OCI-M2 (cell line): Measurements from ENCODE around the gene LIMCH1.
"Not testable (repeated sequence)": the region's sequence is repeated elsewhere in the genome, so short reads cannot be mapped to it uniquely, and the experiment has no call there.

Source experiments
- DNase-seq: peaks from one replicate; lab custom pipeline; 2025; ENCODE audit not compliant: unreplicated experiment; lab: John Stamatoyannopoulos, UW

LIMCH1 gene

DNA sequence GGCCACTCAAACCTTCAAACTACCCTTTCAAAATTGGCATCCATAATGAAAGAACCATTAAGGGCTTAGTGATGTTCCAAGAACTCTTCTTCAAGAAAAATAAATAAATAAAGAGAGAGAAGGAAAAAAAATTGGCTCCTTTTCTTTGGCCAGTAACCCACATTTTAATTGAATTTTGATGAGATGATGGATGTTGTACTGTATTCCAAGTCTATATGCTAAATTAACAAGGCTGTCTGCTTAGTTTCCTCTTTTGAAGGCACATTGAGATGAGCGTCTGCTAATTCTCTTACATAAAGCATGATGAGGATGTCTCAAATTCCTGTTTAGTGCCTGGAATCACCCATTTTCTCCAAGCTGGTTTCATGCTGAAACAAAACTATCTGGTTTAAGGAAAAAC, 177.2 kb downstream of the LIMCH1 start:
- DNase-seq: no peak

DNA sequence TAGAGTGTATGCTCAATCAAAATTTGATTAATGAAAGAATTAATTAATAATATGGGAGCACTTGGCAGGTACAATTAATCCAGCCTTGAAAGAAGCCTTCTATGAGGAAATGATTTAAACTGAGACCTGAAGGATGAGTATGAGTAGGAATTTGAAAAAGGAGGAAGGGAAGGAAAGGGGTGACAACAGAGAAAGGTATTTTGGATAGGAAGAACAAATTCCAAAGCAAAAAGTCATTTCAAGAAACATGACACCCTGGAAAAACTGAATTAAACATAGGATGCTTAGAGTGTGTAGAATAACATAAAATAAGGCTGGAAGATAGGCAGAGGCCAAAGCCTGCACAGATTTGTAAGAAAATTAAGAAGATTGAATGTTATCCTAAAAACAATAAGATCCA, 180.9 kb downstream of the LIMCH1 start:
- DNase-seq: no peak

- no peak for DNase-seq
These were observed 181.5 kb downstream of the LIMCH1 start for GRCh38 chr4:41719417-41719816.

DNA sequence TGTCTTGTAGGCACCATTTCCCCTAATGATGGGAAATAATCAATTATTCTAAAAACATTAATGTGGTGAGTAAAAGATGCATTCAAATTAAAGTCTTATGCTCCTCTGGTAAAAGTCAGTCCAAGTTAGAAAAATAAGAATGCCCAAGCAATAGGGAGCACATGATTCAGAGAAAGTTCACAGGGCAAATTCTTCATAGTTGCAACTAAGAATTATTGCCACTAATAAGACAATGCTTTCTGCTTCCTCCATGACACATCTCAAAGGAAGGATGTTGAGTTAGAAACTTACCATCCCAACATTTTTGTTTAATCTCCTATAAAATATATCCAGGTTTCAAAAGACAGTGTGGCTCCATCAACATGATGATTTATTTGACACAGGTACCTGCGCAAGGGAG, 184.2 kb downstream of the LIMCH1 start:
- no peak for DNase-seq

DNA sequence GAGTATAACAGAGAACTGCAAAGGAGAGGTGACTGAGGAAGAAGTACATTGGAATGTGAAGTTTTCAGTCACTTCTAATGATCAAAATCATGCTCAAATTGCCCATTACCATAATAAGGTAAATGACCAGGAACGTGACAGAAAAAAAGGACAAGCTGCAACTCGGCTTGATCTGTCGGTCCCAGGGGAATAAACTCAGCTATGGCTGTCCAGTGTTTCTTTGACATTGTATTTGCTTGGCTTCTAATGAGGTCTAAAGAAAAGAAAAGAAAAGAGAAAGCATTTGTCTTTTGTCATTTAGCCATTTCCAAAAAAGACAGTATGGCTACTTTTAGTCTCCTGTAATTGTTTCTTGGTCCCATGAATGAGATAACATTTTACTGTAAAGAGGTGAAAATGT, 185.3 kb downstream of the LIMCH1 start:
- DNase-seq: no peak

GRCh38 chr4:41725254-41725653, 187.3 kb downstream of the LIMCH1 start:
- DNase-seq: no peak

GRCh38 chr4:41727861-41728572, 190.1 kb downstream of the LIMCH1 start:
- no peak for DNase-seq

- DNase-seq: no peak
These were observed 190.6 kb downstream of the LIMCH1 start for GRCh38 chr4:41728573-41728913.

- DNase-seq: no peak
These were observed 193.7 kb downstream of the LIMCH1 start for GRCh38 chr4:41731569-41732126.

- DNase-seq: no peak
These were observed 196.4 kb downstream of the LIMCH1 start for GRCh38 chr4:41734371-41734770.

DNA sequence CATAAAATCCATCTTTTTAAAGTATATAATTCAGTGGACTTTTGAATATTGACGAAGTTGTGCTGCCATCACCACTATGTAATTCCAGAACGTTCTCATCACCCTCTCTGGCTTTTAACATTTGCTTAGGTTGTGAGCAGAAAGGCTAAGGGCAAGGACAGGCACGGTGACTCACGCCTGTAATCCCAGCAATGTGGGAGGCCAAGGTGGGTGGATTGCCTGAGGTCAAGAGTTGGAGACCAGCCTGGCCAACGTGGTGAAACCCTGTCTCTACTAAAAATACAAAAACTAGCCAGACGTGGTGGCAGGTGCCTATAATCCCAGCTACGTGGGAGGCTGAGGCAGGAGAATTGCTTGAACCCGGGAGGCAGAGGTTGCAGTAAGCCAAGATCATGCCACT, 199.5 kb downstream of the LIMCH1 start:
- not testable (repeated sequence) for DNase-seq

DNA sequence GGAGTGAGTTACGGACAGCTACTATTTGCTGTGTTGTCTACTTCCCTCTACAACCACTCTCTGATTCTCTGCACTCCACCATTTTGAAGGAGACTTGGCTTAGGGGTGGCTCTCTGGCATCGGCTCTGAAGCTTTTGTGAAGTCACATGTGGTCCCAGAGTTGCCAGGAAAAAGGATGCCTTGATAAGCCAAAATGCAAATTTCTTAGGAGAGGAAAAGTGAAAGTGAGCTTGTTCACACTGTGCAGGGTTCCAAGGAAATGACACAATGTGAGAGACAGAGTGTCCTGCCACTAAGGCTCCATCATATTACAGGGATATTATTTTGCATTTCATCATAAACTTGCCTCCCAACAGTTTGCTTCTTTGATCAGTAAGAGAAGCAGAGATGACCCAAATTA, 203.4 kb downstream of the LIMCH1 start:
- no peak for DNase-seq

DNA sequence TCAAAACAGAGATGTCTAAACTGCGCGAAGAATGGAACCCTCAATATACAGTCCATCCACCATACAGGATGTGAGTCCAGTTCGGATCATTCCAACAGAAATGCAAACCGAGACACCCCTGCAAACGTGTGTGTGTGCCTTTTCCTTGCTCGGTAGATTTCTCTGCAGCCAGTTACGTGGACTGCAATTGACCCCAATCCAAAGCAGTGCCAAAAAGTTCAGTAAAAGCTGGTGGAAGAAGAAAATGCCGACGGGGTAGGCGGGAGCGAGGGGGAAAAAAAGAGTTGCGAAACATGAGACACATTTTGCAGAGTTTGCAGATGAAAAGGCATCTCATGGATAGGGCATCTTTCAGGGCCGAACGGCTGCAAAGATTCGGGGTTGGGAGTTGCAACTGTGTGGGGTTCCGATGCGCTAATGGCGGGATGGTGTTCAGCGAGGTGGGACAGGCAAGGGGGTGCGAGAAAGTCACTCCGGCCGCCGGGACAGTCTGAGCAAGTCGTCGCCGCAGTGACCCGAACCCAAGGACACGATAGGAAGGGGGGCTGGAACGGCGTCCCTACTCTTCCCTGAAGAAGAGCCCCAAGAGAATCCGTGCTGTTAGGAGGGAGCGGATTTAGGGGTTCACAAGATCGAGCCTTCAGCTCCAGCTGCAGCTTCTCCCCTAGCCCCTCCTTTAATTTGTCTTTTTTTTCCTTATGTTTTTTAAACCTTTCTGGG, 206.8 kb downstream of the LIMCH1 start:
- no peak for DNase-seq

DNA sequence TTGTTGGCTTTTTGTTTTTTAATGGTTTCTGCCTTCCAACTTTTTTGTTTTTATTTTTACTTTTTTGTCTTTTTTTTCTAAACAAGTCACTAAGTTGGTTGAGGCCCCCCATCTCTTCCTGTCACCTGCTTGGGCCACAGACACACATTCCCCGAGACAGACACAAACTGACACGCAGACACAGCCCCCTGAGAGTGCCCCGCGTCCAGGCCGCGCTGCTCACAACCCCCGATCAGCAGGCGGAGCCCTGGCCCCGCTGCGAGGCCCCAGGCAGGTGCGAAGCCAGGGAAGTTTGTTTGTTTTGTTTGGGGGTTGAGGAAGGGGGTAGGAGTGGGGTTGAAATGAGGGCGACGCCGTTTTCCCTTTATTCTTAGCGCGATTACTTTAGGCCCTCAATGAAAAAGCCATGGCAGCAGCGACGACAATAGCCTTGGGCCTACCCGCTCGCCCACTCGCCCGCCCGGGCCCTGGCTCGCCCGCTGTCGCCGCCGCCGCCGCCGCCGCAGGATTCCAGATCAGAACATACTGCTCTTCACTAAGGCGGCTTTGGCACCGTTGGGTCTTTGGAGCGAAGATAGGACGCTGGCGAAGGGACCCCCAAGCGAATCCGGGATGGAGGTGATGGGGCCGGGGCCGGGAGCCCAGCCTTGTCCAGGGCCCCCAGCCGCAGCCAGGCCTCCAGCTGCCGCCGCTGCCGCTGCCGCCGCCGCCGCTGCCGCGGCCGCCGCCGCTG, 207.5 kb downstream of the LIMCH1 start:
- no peak for DNase-seq

- no peak for DNase-seq
These were observed 208.1 kb downstream of the LIMCH1 start for GRCh38 chr4:41746025-41746439.

DNA sequence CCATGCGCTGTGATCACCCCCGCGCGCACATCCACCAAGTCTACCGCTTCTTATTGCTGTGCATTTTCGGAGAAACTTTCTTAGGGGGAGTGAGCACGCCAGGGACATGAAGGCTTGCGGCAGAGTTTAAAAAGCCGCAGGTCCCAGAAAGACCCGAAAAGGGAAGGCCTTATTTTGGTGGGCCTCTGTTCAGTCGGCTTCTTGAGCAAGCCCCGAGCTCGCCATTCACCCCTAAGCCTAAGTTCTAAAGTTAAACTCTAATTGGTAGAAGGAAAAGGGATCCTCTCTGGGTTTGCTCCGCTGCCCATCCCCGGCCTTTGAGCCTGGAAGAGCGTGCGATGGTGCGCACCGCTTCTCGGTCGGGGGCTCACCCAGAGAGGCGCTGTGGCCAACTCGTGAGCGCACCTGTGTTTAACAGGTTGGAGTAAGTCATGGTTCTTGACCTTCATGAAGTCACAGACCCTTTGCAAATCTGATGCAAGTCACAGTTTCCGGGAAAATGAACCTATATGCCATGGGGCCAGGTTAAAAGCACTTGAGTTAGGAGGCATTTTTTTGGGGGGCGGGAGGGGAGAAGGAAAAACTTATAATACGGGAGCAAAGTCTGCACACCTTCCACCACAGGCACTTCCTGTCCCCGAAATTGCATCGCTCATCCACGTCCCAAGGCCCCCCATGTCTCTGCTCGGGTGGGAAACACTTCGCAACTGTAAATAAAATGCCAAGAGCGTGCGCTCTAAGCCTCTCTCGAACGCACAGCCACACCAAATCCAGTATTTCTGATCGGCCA, 208.7 kb downstream of the LIMCH1 start:
- no peak for DNase-seq

DNA sequence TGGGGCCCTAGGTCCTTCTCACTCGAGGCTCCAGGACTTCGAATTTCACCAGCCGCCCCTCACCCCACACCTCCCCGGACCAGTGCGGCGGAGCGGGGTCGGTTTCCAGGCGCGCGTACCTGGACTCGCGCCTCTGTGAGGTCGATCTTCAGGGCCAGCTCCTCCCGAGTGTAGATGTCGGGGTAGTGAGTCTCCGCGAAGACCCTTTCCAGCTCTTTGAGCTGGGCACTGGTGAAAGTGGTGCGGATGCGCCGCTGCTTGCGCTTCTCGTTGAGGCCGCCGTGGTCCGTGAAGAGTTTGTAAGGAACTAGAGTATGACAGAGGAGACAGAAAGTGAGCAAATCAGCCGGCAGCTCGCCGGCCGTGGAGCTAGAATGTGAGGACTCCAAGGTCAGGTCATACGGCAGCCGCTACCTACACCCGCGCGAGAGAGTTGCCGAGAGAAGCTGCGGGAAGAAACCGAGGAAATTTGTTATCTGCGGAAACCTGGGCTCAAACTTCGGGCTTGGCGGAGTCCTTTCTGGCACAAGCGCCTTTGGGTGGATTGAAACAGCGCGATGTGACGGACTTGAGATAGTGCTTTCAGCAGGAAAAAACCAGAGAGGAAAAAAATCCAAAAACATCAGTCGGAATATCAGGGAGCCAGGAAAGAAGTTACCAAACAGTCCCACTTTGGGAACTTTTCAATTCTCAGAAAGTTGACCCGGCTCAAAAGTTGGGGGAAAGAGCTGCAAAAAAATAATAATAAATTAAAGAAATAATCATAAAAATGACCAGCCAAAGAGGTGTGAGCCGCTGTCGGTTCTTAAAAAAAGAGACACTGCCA, 209.5 kb downstream of the LIMCH1 start:
- no peak for DNase-seq

DNA sequence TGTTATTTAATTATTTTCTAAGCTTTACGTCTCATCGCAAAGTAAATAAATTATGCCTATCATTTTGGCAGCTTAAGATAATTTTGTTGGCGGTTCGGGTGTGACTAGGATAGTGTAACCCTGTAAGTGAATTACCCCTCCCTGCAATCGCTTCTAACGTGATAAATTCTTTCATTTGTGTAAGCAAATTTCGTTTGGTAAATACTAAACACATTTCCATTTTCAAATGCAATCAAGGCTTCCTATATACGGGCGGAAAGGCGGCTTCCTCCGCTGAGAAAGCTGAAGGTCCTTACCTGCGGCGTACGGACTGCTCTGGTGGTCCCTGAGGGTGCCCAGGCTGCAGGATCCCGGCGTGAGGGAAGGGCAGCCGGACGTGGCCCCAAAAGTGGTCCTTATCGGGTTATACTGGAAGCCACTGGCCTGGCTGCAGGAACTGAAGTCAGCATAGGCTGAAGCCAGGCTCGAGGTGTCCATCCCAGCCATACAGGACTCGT, 210.2 kb downstream of the LIMCH1 start:
- no peak for DNase-seq

- DNase-seq: no peak
These were observed 210.9 kb downstream of the LIMCH1 start, which contains the start of gene PHOX2B for GRCh38 chr4:41748571-41749475. TSS of gene PHOX2B (minus strand) at chr4:41748725. CDS start at chr4:41748610, 115 bp downstream.
